ENCODE measurements around the gene FAM204A. TPM values are rescaled to one million over a fixed set of nuclear protein-coding genes. Genes with fewer than 3 reads are reported as not detected.
A peak's percentile ranks its signal among the peaks of the same experiment; 100 is the strongest.

The FAM204A gene
- total RNA-seq, 5 donors from 2014 or later (not counting 1 experiment from before 2014, with no cell fraction given), result 57.1 to 63.3 (median 58.0) TPM

GRCh38 chr10:118321724-118322575, 20.2 kb downstream of the FAM204A start:
- no peaks in the 10 kb centered on the region for H3K27me3 Mint-ChIP-seq
- WGBS (ENCODE audit: insufficient coverage), result 83% methylated on average over 2 of the region's 6 CpGs
- Histone ChIP-seq H3K9me3 (no peaks in the 10 kb centered on the region), H3K4me3 (ENCODE audit: control insufficient read depth in 1 of 2, extremely low read depth in 1 of 2, low read length in 1 of 2) (no peak overlapping the region), H3K4me1 (ENCODE audit: control insufficient read depth in 1 of 2, extremely low read depth in 1 of 2, insufficient read depth in 2 of 2, low read length in 2 of 2) (no peaks in the 10 kb centered on the region), H3K27me3 (replicated peaks in 1 of 2; ENCODE audit: control insufficient read depth in 2 of 2, extremely low read depth in 1 of 2, insufficient read depth in 2 of 2, low read length in 1 of 2) (no peaks in the 10 kb centered on the region), H3K36me3 (ENCODE audit: control insufficient read depth in 2 of 2, extremely low read depth in 1 of 2, insufficient read depth in 1 of 2, low read length in 1 of 2) (peaks cover 0 to 66% of the 10 kb centered on the region in 2 donors), H3K27ac (ENCODE audit: low read length) (no peak overlapping the region)
- no peaks in the 10 kb centered on the region for H3K9me3 Mint-ChIP-seq
- H3K4me1 Mint-ChIP-seq, result peaks cover 6 to 7% (median 6%) of the 10 kb centered on the region in 3 donors
- POLR2A ChIA-PET, result no interaction called here
- CTCF ChIA-PET, result no interaction called here
- H3K4me3 Mint-ChIP-seq, result no peak overlapping the region
- H3K36me3 Mint-ChIP-seq, result peaks cover 60% of the 10 kb centered on the region
- DNase-seq (no peak), ATAC-seq (replicated peaks in 1 of 4) (no peak)
- H3K27ac Mint-ChIP-seq, result peak overlapping the region in 1 of 2 donors; percentile 44

GRCh38 chr10:118315629-118316028, 26.5 kb downstream of the FAM204A start:
- H3K27ac Mint-ChIP-seq, result no peak overlapping the region
- no peaks in the 10 kb centered on the region for H3K9me3 ChIP-seq
- H3K4me1 ChIP-seq (ENCODE audit: control insufficient read depth in 1 of 2, extremely low read depth in 1 of 2, insufficient read depth in 2 of 2, low read length in 2 of 2), result no peaks in the 10 kb centered on the region
- no peaks in the 10 kb centered on the region for H3K27me3 ChIP-seq (replicated peaks in 1 of 2; ENCODE audit: control insufficient read depth in 2 of 2, extremely low read depth in 1 of 2, insufficient read depth in 2 of 2, low read length in 1 of 2)
- 100% methylated on average over 3 of the region's 6 CpGs for WGBS (ENCODE audit: insufficient coverage)
- POLR2A ChIA-PET, result no interaction called here
- H3K36me3 Mint-ChIP-seq, result peaks cover 43% of the 10 kb centered on the region
- DNase-seq (no peak), ATAC-seq (replicated peaks in 1 of 4) (no peak)
- no peak overlapping the region for H3K4me3 Mint-ChIP-seq
- H3K4me3 ChIP-seq (ENCODE audit: control insufficient read depth in 1 of 2, extremely low read depth in 1 of 2, low read length in 1 of 2), result no peak overlapping the region
- no peaks in the 10 kb centered on the region for H3K9me3 Mint-ChIP-seq
- no peaks in the 10 kb centered on the region for H3K27me3 Mint-ChIP-seq
- H3K36me3 ChIP-seq (ENCODE audit: control insufficient read depth in 2 of 2, extremely low read depth in 1 of 2, insufficient read depth in 1 of 2, low read length in 1 of 2), result peaks cover 0 to 45% of the 10 kb centered on the region in 2 donors
- H3K4me1 Mint-ChIP-seq, result no peaks in the 10 kb centered on the region
- no peak overlapping the region for H3K27ac ChIP-seq (ENCODE audit: low read length)
- CTCF ChIA-PET, result interaction anchor here (0.7 to 0.9 kb wide), 2 partner anchors 10 to 133 kb away, joined by 3 read pairs; no protein-coding TSS in a partner anchor

- DNase-seq (no peak), ATAC-seq (replicated peaks in 1 of 4) (no peak)
- Histone ChIP-seq H3K27me3 (replicated peaks in 1 of 2; ENCODE audit: control insufficient read depth in 2 of 2, extremely low read depth in 1 of 2, insufficient read depth in 2 of 2, low read length in 1 of 2) (no peaks in the 10 kb centered on the region), H3K9me3 (no peaks in the 10 kb centered on the region), H3K4me1 (ENCODE audit: control insufficient read depth in 1 of 2, extremely low read depth in 1 of 2, insufficient read depth in 2 of 2, low read length in 2 of 2) (no peaks in the 10 kb centered on the region), H3K27ac (ENCODE audit: low read length) (no peak overlapping the region), H3K36me3 (ENCODE audit: control insufficient read depth in 2 of 2, extremely low read depth in 1 of 2, insufficient read depth in 1 of 2, low read length in 1 of 2) (peaks cover 0 to 40% of the 10 kb centered on the region in 2 donors), H3K4me3 (ENCODE audit: control insufficient read depth in 1 of 2, extremely low read depth in 1 of 2, low read length in 1 of 2) (no peak overlapping the region)
- no peak overlapping the region for H3K4me3 Mint-ChIP-seq
- peaks cover 40% of the 10 kb centered on the region for H3K36me3 Mint-ChIP-seq
- ChIA-PET POLR2A (no interaction called here), CTCF (interaction anchor here in 1 of 2 donors (0.7 kb wide), 1 partner anchor 134 kb away, joined by 3 read pairs; no protein-coding TSS in a partner anchor)
- no peaks in the 10 kb centered on the region for H3K27me3 Mint-ChIP-seq
- no peaks in the 10 kb centered on the region for H3K9me3 Mint-ChIP-seq
- no peaks in the 10 kb centered on the region for H3K4me1 Mint-ChIP-seq
- WGBS (ENCODE audit: insufficient coverage), result no CpG with 5 or more reads among the region's 4 CpGs
- H3K27ac Mint-ChIP-seq, result no peak overlapping the region
Observed at GRCh38 chr10:118314882-118315281, 27.2 kb downstream of the FAM204A start.

- CTCF ChIA-PET, result no interaction called here
- Histone ChIP-seq H3K27ac (ENCODE audit: low read length) (no peak overlapping the region), H3K4me3 (ENCODE audit: control insufficient read depth in 1 of 2, extremely low read depth in 1 of 2, low read length in 1 of 2) (no peak overlapping the region), H3K36me3 (ENCODE audit: control insufficient read depth in 2 of 2, extremely low read depth in 1 of 2, insufficient read depth in 1 of 2, low read length in 1 of 2) (peaks cover 0 to 50% of the 10 kb centered on the region in 2 donors), H3K4me1 (ENCODE audit: control insufficient read depth in 1 of 2, extremely low read depth in 1 of 2, insufficient read depth in 2 of 2, low read length in 2 of 2) (no peaks in the 10 kb centered on the region), H3K9me3 (no peaks in the 10 kb centered on the region), H3K27me3 (replicated peaks in 1 of 2; ENCODE audit: control insufficient read depth in 2 of 2, extremely low read depth in 1 of 2, insufficient read depth in 2 of 2, low read length in 1 of 2) (no peaks in the 10 kb centered on the region)
- no peaks in the 10 kb centered on the region for H3K4me1 Mint-ChIP-seq
- H3K27ac Mint-ChIP-seq, result no peak overlapping the region
- no peaks in the 10 kb centered on the region for H3K9me3 Mint-ChIP-seq
- WGBS (ENCODE audit: insufficient coverage), result 86% methylated on average over 1 of the region's 2 CpGs
- peaks cover 46% of the 10 kb centered on the region for H3K36me3 Mint-ChIP-seq
- POLR2A ChIA-PET, result no interaction called here
- H3K27me3 Mint-ChIP-seq, result no peaks in the 10 kb centered on the region
- no peak overlapping the region for H3K4me3 Mint-ChIP-seq
- ATAC-seq (replicated peaks in 1 of 4) (no peak), DNase-seq (no peak)
Observed at GRCh38 chr10:118311505-118311904, 30.6 kb downstream of the FAM204A start.

GRCh38 chr10:118310822-118311221, 31.3 kb downstream of the FAM204A start:
- no peaks in the 10 kb centered on the region for H3K9me3 Mint-ChIP-seq
- H3K27me3 ChIP-seq (replicated peaks in 1 of 2; ENCODE audit: control insufficient read depth in 2 of 2, extremely low read depth in 1 of 2, insufficient read depth in 2 of 2, low read length in 1 of 2), result no peaks in the 10 kb centered on the region
- WGBS (ENCODE audit: insufficient coverage), result no CpG with 5 or more reads among the region's 2 CpGs
- CTCF ChIA-PET, result interaction anchor here in 1 of 2 donors (0.6 kb wide), 1 partner anchor 18 kb away, joined by 6 read pairs; no protein-coding TSS in a partner anchor
- peaks cover 0 to 57% of the 10 kb centered on the region in 2 donors for H3K36me3 ChIP-seq (ENCODE audit: control insufficient read depth in 2 of 2, extremely low read depth in 1 of 2, insufficient read depth in 1 of 2, low read length in 1 of 2)
- no peak overlapping the region for H3K4me3 Mint-ChIP-seq
- POLR2A ChIA-PET, result no interaction called here
- H3K27me3 Mint-ChIP-seq, result no peaks in the 10 kb centered on the region
- H3K27ac ChIP-seq (ENCODE audit: low read length), result no peak overlapping the region
- no peak overlapping the region for H3K4me3 ChIP-seq (ENCODE audit: control insufficient read depth in 1 of 2, extremely low read depth in 1 of 2, low read length in 1 of 2)
- no peaks in the 10 kb centered on the region for H3K9me3 ChIP-seq
- H3K4me1 Mint-ChIP-seq, result no peaks in the 10 kb centered on the region
- DNase-seq (no peak), ATAC-seq (replicated peaks in 1 of 4) (no peak)
- peaks cover 47% of the 10 kb centered on the region for H3K36me3 Mint-ChIP-seq
- no peaks in the 10 kb centered on the region for H3K4me1 ChIP-seq (ENCODE audit: control insufficient read depth in 1 of 2, extremely low read depth in 1 of 2, insufficient read depth in 2 of 2, low read length in 2 of 2)
- no peak overlapping the region for H3K27ac Mint-ChIP-seq

GRCh38 chr10:118309911-118310310, 32.2 kb downstream of the FAM204A start:
- Mint-ChIP-seq H3K27me3 (no peaks in the 10 kb centered on the region), H3K9me3 (no peaks in the 10 kb centered on the region), H3K36me3 (peaks cover 53% of the 10 kb centered on the region), H3K27ac (no peak overlapping the region), H3K4me3 (no peak overlapping the region), H3K4me1 (no peaks in the 10 kb centered on the region)
- H3K27me3 ChIP-seq (replicated peaks in 1 of 2; ENCODE audit: control insufficient read depth in 2 of 2, extremely low read depth in 1 of 2, insufficient read depth in 2 of 2, low read length in 1 of 2), result no peaks in the 10 kb centered on the region
- no peak overlapping the region for H3K27ac ChIP-seq (ENCODE audit: low read length)
- H3K4me3 ChIP-seq (ENCODE audit: control insufficient read depth in 1 of 2, extremely low read depth in 1 of 2, low read length in 1 of 2), result no peak overlapping the region
- H3K9me3 ChIP-seq, result no peaks in the 10 kb centered on the region
- H3K36me3 ChIP-seq (ENCODE audit: control insufficient read depth in 2 of 2, extremely low read depth in 1 of 2, insufficient read depth in 1 of 2, low read length in 1 of 2), result peaks cover 0 to 63% of the 10 kb centered on the region in 2 donors
- 100% methylated on average over 1 of the region's 2 CpGs for WGBS (ENCODE audit: insufficient coverage)
- ChIA-PET CTCF (no interaction called here), POLR2A (no interaction called here)
- DNase-seq, result no peak
- H3K4me1 ChIP-seq (ENCODE audit: control insufficient read depth in 1 of 2, extremely low read depth in 1 of 2, insufficient read depth in 2 of 2, low read length in 2 of 2), result no peaks in the 10 kb centered on the region
- no peak for ATAC-seq (replicated peaks in 1 of 4)
